Thyroid gland (tissue), 4 donors: ENCODE data around the gene RNF11. TPM values are rescaled to one million over a fixed set of nuclear protein-coding genes. Genes with fewer than 3 reads are reported as not detected.

ENCODE experiments used
- DNase-seq, 2 donors: peaks; one replicate each; pipeline ENCODE4 v3.0.0-alpha.2; 2019
- H3K27ac ChIP-seq, 3 donors: fragments of 200-600 bp; sonication (generic); 1 replicate in 2 of 3; 2 replicates in 1 of 3; pipeline ENCODE4 v1.5.1; 2016 to 2019; ENCODE audit warnings: mild to moderate bottlenecking in 1 of 3, moderate library complexity in 1 of 3
- H3K27me3 ChIP-seq: fragments of 200-600 bp; sonication (generic); one replicate; pipeline ENCODE4 v1.5.1; 2019
- H3K36me3 ChIP-seq, 2 donors: fragments of 200-600 bp; sonication (generic); one replicate each; pipeline ENCODE4 v1.5.1; 2016 to 2019
- H3K4me1 ChIP-seq, 2 donors: fragments of 200-600 bp; sonication (generic); one replicate each; pipeline ENCODE4 v1.5.1; 2017 to 2019
- H3K4me3 ChIP-seq, 3 donors: fragments of 200-600 bp; sonication (generic); replicated peaks in 1 of 3; 1 replicate in 2 of 3; 2 replicates in 1 of 3; pipeline ENCODE4 v1.5.1; 2016; ENCODE audit warnings: mild to moderate bottlenecking in 1 of 3
- H3K9me3 ChIP-seq: fragments of 200-600 bp; sonication (generic); one replicate; pipeline ENCODE4 v1.5.1; 2017
- POLR2A ChIP-seq, 2 donors: fragments of 450-650 bp; IDR thresholded peaks; one replicate each; pipeline ENCODE4 v1.6.1; 2017; ENCODE audit warnings: antibody characterized with exemption in 2 of 2, mild to moderate bottlenecking in 2 of 2, moderate library complexity in 1 of 2
- WGBS, 2 donors: methylation state at CpG; one replicate each; pipeline ENCODE4 v1.1.5; 2017; 5-methylcytosine and 5-hydroxymethylcytosine counted together
- intact Hi-C: fragments of 100-400 bp; cut with DNase I; formaldehyde crosslinking; loops from one replicate; pipeline ENCODE4 v1.15.1; 2023
- total RNA-seq, 4 donors: library from RNA; depleted of rRNA; stranded (reverse); fragments of >200 nt; gene quantifications; one replicate each; pipeline ENCODE4 v1.2.3, GENCODE V29; 2016
- TF ChIP-seq, protein P1 (sequence below), 6 experiments: fragments of 200-600 bp in 3 of 6; fragments of 450-650 bp in 3 of 6; sonication (generic) in 3 of 6; IDR thresholded peaks; one replicate each; pipeline ENCODE4 v1.5.1; 2016 to 2019; ENCODE audit warnings: antibody characterized with exemption in 6 of 6, mild to moderate bottlenecking in 2 of 6, inconsistent platforms in 1 of 6, moderate library complexity in 1 of 6

RNF11 gene
- total RNA-seq, 4 donors from 2014 or later, result 113 to 134 (median 115) TPM

- WGBS, 2 donors, result 52 to 58% methylated on average over 2 of the region's 2 CpGs
- DNase-seq, result peak; percentile 15 to 29
- no peaks in the 10 kb centered on the region for H3K9me3 ChIP-seq
- H3K36me3 ChIP-seq, result no peaks in the 10 kb centered on the region
- peaks cover 22 to 40% of the 10 kb centered on the region in 2 donors for H3K4me1 ChIP-seq
- intact Hi-C loops, result no loop called here
- TF ChIP-seq, protein P1, sequence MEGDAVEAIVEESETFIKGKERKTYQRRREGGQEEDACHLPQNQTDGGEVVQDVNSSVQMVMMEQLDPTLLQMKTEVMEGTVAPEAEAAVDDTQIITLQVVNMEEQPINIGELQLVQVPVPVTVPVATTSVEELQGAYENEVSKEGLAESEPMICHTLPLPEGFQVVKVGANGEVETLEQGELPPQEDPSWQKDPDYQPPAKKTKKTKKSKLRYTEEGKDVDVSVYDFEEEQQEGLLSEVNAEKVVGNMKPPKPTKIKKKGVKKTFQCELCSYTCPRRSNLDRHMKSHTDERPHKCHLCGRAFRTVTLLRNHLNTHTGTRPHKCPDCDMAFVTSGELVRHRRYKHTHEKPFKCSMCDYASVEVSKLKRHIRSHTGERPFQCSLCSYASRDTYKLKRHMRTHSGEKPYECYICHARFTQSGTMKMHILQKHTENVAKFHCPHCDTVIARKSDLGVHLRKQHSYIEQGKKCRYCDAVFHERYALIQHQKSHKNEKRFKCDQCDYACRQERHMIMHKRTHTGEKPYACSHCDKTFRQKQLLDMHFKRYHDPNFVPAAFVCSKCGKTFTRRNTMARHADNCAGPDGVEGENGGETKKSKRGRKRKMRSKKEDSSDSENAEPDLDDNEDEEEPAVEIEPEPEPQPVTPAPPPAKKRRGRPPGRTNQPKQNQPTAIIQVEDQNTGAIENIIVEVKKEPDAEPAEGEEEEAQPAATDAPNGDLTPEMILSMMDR (IDR thresholded peaks at IDR 0.05), result no peak
- TF ChIP-seq POLR2A (IDR thresholded peaks at IDR 0.05), result no peak
- peak overlapping the region in 1 of 3 donors; percentile 37 for H3K27ac ChIP-seq
- H3K27me3 ChIP-seq, result no peaks in the 10 kb centered on the region
- no peak overlapping the region for H3K4me3 ChIP-seq
These were observed 4.0 kb downstream of the RNF11 start for GRCh38 chr1:51240084-51240483.

DNA sequence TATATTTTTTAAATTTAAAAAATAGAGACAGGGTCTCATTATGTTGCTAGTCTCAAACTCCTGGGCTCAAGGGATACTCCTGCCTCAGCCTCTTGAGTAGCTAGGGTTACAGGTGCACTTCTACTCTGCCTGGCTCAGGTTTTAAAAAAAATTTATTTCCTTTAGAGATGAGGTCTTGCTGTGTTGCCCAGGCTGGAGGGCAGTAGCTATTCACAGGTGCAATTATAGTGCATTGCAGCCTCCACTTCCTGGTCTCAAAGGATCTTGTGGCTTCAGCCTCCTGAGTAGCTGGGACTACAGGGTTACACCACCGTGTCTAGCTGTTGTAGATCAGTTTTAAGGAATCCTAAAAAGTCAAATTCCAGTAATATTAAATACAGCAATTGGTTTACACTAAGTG lies 5.0 kb downstream of the RNF11 start:
- Histone ChIP-seq H3K9me3 (no peaks in the 10 kb centered on the region), H3K27me3 (no peaks in the 10 kb centered on the region), H3K27ac (no peak overlapping the region), H3K4me3 (no peak overlapping the region), H3K36me3 (no peaks in the 10 kb centered on the region), H3K4me1 (peaks cover 14 to 34% of the 10 kb centered on the region in 2 donors)
- intact Hi-C loops, result no loop called here
- TF ChIP-seq, protein P1 (IDR thresholded peaks at IDR 0.05), result no peak
- no peak for TF ChIP-seq POLR2A (IDR thresholded peaks at IDR 0.05)
- WGBS, 2 donors, result 45 to 76% methylated on average over 1 of the region's 1 CpG
- no peak for DNase-seq

DNA sequence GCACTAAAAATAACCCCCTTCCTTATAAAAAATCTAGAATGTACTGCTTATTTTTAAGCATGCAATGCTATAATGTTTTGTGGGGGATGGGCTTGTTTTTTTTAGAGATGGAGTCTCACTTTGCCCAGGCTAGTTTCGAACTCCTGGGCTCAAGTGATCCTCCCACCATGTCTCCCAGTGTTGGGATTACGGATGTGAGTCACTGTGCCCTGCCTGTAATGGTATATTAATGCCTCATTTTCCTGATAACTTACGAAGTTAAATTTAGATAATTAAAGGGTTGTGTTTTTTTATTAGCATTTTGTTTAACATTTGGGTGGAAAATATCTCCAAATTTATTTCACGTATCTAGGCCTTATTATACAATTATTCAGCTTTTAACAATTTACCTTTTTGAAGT lies 6.5 kb downstream of the RNF11 start:
- no peak for TF ChIP-seq POLR2A (IDR thresholded peaks at IDR 0.05)
- TF ChIP-seq, protein P1 (IDR thresholded peaks at IDR 0.05), result no peak
- no peaks in the 10 kb centered on the region for H3K9me3 ChIP-seq
- no peak overlapping the region for H3K27ac ChIP-seq
- H3K4me1 ChIP-seq, result peaks cover 14 to 34% of the 10 kb centered on the region in 2 donors
- DNase-seq, result no peak
- no peaks in the 10 kb centered on the region for H3K36me3 ChIP-seq
- no peak overlapping the region for H3K4me3 ChIP-seq
- 90 to 94% methylated on average over 4 of the region's 4 CpGs for WGBS, 2 donors
- intact Hi-C loops, result no loop called here
- no peaks in the 10 kb centered on the region for H3K27me3 ChIP-seq

DNA sequence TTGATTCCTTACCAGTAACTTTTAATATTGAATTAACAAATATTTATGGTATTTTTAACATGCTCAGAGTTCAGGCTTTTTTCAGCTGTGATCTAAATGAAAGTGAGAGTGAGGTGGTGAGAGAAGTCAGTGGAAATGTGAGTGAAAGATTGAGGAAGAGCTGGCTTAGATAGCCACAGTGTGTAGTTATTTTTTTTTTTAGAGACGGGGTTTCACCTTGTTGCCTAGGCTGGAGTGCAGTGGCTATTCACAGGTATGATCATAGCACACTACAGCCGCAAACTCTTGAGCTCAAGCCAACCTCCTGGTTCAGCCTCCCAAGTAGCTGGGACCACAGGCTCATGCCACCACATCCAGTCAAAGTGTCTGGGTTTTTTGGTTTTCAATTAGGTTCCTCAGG lies 10.9 kb downstream of the RNF11 start:
- no peak for DNase-seq
- Histone ChIP-seq H3K36me3 (no peaks in the 10 kb centered on the region), H3K4me1 (peaks cover 5 to 7% of the 10 kb centered on the region in 2 donors), H3K4me3 (no peak overlapping the region), H3K27me3 (no peaks in the 10 kb centered on the region), H3K27ac (no peak overlapping the region), H3K9me3 (no peaks in the 10 kb centered on the region)
- WGBS, 2 donors, result 91 to 93% methylated on average over 2 of the region's 2 CpGs
- intact Hi-C loops, result no loop called here
- TF ChIP-seq, protein P1 (IDR thresholded peaks at IDR 0.05), result no peak
- TF ChIP-seq POLR2A (IDR thresholded peaks at IDR 0.05), result no peak

DNA sequence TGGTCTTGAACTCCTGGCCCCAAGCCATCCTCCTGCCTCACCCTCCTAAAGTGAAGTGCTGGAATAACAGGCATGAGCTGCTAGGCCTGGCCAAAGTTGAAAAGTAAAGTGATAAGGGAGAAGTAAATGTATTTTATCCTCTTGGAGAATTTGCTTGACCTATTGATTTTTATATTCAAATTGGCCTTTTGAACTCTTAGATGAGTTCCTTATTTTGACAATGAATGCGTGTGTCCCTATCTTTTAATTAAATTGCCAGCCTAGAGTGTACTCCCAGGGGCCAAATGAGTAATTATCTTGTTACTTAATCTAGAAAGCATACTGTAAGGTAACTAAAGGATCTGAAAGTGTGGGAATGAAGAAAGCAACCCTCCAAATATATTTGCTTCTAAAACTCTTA lies 11.4 kb downstream of the RNF11 start:
- H3K9me3 ChIP-seq, result no peaks in the 10 kb centered on the region
- H3K36me3 ChIP-seq, result no peaks in the 10 kb centered on the region
- 80 to 89% methylated on average over 1 of the region's 1 CpG for WGBS, 2 donors
- intact Hi-C loops, result no loop called here
- TF ChIP-seq POLR2A (IDR thresholded peaks at IDR 0.05), result no peak
- TF ChIP-seq, protein P1 (IDR thresholded peaks at IDR 0.05), result no peak
- no peak overlapping the region for H3K27ac ChIP-seq
- H3K4me3 ChIP-seq, result no peak overlapping the region
- DNase-seq, result no peak
- H3K4me1 ChIP-seq, result peaks cover 5 to 7% of the 10 kb centered on the region in 2 donors
- no peaks in the 10 kb centered on the region for H3K27me3 ChIP-seq
